GM21390 (cell line): ENCODE measurements around the gene IL17RE.
"Not testable (repeated sequence)": the region's sequence is repeated elsewhere in the genome, so short reads cannot be mapped to it uniquely, and the experiment has no call there.

Source experiments
- ATAC-seq: cut with Tn5 transposase; IDR thresholded peaks from one replicate; pipeline ENCODE4 v1.9.1; 2021; ENCODE audit not compliant: unreplicated experiment

IL17RE gene, protein sequence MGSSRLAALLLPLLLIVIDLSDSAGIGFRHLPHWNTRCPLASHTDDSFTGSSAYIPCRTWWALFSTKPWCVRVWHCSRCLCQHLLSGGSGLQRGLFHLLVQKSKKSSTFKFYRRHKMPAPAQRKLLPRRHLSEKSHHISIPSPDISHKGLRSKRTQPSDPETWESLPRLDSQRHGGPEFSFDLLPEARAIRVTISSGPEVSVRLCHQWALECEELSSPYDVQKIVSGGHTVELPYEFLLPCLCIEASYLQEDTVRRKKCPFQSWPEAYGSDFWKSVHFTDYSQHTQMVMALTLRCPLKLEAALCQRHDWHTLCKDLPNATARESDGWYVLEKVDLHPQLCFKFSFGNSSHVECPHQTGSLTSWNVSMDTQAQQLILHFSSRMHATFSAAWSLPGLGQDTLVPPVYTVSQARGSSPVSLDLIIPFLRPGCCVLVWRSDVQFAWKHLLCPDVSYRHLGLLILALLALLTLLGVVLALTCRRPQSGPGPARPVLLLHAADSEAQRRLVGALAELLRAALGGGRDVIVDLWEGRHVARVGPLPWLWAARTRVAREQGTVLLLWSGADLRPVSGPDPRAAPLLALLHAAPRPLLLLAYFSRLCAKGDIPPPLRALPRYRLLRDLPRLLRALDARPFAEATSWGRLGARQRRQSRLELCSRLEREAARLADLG

DNA sequence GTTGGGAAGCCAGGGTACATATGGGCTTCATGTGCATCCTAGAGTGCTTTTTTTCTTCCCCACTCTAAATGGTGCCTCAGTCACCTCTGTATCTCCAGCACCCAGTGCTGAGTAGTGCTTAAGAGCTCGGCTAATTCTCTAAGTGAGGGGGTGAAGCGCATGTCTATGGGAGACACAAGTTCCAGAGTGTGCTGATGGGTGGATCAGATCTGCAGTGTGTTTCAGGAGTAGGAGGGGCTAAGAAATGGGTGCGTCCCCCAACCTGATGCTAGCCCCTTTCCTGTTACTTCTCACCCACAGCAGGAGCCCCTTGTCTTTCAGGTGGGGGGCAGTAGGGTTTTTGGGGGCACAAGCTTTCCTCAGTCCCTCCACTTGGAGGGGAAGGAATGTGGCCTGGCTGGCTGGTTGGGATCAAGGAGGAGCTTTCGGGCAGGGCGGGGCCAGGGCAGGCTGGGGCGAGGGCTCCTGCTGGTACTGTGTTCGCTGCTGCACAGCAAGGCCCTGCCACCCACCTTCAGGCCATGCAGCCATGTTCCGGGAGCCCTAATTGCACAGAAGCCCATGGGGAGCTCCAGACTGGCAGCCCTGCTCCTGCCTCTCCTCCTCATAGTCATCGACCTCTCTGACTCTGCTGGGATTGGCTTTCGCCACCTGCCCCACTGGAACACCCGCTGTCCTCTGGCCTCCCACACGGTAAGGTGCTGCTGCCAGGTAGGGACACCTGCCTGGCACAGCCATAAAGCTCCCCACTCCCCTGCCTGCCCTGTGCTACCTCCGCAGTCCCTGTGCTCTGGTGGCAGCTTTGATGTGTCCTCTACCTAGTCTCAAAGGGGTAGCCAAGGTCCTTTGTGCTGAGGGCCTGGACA lies at the start of gene IL17RE:
Gene IL17RE (plus strand): TSS at position 477 of the 866 bp plus-strand sequence. CDS start 85 bp downstream, at position 562.
- ATAC-seq: no peak

DNA sequence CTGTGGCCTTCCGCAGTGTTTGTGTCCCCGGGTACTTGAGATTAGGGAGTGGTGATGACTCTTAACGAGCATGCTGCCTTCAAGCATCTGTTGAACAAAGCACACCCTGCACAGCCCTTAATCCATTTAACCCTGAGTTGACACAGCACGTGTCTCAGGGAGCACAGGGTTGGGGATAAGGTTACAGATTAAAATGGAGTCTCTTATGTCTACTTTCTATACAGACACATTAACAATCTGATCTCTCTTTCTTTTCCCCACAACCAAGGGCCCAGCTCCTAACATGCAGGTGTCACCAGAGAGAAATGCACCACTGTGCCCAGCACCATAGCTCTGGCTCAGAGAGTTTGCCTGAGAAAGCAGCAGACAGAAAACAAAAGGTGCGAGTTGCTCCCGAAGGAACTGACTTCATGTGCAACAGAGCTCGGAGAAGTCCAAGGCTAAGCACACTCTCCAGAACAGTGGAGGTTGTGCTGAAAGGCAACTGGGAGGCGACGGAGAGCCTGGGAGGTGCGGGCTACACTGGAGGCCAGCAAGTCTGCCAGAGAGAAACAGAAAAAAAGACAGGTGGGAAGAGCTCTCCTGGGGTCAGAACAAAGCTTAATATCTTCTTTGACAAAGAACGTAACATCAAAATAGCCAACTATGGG lies 48.2 kb upstream of the IL17RE start:
- ATAC-seq: not testable (repeated sequence)

DNA sequence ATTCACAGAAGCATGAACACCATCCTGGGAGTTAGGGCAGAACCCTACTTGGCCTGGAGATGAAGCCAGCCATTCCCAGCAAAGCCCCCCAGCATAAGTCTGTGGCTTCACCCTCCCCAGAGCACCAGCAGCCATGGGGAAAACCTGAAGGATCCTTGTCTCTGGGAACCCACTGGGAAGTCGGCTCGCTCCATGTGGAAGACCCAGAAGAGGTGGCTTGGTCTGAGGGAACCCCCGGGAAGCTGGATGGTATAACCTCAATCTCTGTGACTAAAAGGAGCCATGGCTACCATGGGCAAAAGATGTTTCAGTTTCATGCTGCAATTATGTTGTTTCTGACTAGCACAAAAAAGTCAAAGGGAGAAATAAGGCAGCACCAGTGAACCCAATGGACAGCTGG lies 47.1 kb upstream of the IL17RE start:
- no peak for ATAC-seq

DNA sequence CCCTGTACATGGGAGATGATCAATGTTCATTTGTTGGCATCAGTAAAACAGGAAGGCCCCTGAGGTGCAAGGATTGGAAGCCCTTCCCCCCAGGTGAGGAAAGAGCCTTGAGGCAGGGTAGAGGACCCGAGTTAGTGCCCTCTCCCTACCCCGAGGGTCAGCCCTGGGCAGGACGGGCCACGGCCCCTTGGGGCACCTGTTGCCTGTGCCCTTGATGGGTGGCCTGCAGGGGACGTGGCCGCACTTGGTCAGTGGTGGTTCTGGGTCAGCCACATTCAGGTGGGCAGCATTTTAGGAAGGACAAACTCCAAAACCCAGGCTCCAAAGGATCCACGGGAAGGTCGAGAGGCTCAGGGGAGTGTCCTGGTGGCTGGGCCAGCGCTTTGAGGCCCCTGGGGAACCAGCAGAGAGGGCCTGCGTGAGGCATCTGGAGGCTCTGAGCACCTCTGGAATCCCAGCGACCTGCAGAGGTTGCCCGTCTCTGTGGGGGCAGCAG lies 43.1 kb upstream of the IL17RE start:
- ATAC-seq: no peak

DNA sequence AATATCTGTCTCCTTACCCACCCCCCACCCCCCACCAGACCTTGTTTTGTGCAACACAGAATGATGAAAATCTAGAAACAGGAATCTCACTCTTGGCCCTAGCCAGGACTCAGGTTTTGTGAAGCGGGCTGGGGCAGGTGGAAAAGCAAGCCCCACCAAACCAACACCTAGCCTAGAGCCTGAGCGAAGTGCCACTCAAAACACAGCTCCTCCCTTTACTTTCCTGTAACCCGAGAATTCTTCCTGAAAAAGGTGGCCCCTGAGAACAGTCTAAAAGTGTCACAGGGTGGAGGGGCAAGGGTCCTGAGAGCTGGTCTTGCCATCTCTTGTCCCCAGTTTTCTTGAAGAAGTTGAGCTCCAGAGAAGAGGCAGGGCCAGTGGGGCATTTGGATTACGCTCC lies 41.4 kb upstream of the IL17RE start:
- ATAC-seq: no peak

DNA sequence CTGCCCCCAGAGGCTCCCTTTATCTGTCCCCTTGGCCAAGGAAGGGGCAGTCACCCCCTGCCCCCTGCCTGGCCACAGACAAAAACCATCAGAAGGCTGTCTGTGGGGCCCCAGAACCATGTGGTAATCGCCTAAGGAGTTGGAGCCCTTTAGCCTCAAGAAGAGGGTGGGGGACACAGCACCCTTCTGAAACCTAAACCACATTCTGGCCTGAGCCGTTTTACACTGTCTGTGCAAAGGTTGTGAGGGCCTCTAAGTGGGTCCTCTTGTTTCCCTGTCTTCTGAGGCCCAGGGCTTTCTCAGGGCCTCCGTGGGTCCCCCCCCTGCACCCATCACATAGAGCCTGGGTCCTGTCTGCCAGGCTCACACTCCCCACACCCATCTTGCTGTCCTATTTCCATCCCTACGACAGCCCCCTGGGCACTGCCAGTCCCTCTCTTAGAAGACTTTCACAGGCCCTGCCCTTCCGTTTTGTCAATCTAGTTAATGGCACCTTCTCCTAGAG lies 41.0 kb upstream of the IL17RE start:
- no peak for ATAC-seq

DNA sequence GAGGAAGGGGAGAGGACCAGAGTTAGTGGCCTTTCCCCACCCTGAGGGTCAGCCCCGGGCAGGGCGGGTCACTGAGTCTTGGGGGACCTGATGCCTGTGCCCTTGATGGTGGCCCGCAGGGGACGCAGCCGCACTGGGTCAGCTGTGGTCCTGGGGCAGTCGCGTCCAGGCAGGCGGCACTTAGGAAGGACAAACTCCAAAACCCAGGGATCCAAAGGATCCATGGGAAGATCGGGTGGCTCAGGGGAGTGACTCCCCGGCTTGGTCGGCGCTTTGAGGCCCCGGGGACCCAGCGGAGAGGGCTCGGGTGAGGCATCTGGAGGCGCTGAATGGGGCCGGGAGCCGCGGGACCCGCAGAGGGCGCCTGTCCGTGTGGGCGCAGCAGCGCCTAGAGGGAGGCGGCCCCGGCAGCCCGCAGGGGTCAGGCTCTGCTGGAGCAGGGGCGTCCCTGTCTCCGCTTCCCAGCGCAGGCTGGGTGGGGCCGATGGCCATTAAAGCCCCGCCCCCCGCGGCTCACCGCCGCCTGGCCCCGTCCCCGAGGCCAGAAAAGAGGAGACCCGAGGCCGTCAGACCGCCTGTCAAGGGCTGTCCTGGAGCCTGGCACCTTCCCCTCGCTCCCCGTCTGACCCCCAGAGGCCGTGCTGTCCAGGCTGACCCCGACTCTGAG lies 40.1 kb upstream of the IL17RE start:
- no peak for ATAC-seq

DNA sequence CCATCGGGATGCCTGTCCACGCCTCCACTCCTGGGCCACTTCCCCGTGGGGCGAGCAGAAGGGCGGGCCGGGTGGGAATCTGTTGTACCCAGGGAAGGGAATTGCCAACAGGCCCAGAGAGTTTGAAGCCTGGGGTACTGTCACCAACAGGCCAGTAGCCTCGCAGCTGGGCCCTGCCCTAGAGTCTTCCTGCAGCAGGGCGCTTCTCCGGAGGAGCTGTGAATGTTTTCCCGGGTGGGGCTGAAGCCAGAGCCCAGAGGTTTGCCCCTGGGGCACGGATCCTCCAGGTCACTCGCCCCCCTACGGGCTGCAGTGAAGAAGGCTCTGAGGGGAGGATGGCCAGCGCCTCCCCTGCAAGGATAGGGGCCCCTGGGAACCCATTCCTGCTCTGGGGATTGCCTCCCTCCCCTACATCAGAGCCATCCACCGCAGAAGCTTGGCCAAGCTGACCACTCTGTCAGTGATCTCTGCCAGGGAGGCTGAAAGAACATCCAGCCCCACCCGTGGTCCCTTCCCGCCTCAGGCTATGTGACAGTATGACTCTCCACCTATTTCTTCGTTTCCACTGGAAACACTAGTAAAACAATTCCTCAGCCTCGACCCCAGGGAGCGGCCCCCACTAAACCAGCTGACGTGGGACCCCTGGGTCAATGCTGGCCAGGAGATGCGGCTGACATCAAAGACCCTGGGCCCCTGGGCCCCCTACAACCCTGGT lies 39.4 kb upstream of the IL17RE start:
- no peak for ATAC-seq

DNA sequence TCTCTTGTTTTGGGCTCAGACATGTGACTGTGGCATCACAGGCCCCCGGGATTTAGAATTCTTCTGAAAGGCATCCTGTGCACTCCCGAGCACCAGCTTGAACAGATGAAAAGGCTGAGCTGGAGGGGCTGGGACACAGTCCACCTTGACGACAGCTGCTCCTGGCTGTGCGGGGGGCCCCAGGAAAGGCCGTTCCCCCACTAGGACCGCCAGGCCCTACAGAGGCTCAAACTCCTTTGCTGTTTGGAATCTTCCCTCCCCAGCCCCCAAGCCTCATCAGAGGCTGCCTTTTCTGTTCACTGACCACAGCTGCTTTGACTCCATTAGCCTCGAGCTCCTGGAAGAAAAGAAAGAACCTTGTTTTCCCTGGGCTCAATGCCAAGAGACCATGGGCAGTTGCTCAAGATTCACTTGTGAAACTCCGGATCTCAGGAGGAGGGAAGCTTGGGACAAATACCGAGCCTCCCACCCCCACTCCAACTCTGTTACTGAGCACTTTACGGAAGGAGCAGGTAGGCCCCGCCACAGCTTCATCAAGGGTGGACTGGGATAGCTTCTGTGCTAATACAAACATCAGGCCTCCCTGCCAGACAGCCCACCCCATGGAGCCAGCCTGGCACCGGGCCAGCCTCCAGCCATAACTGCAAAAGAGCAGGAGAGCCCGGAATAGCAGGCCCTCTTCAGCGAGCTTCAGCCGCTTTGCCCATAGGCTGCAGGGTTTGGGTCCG lies 38.3 kb upstream of the IL17RE start:
- ATAC-seq: no peak

DNA sequence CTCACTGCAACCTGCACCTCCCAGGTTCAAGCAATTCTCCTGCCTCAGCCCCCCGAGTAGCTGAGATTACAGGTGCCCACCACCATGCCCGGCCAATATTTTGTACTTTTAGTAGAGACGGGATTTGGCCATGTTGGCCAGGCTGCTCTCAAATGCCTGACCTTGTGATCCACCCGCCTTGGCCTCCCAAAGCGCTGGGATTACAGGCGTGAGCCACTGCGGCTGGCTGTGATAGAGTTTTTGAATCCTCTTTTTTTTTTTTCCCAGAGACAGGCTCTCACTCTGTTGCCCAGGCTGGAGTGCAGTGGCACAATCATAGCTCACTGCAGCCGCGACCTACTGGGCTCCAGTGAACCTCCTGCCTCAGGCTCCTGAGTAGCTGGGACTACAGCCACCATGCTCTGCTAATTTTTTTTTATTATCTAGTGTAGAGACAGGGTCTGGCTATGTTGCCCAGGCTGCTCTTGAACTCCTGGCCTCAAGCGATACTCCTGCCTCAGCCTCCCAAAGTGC lies 37.5 kb upstream of the IL17RE start:
- not testable (repeated sequence) for ATAC-seq

DNA sequence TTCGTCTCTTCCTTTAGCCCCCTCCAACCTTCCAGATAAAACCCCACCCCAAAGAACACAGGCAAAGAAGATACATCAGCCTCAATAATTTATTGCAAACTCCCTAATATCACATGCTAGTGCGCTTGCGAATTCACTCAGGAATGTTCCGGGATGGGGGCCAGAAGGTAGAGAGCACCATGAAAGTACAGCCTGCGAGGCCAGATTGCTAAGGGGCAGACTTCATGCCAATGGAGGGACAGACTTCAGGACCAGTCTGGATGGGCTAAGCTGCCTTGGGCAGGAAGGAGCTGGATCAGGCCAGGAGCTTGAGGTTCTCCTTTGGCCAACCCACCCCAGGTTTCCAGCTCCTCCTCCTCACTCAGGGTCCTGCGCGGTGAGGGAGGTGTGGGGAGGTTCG lies 36.0 kb upstream of the IL17RE start:
- ATAC-seq: no peak

DNA sequence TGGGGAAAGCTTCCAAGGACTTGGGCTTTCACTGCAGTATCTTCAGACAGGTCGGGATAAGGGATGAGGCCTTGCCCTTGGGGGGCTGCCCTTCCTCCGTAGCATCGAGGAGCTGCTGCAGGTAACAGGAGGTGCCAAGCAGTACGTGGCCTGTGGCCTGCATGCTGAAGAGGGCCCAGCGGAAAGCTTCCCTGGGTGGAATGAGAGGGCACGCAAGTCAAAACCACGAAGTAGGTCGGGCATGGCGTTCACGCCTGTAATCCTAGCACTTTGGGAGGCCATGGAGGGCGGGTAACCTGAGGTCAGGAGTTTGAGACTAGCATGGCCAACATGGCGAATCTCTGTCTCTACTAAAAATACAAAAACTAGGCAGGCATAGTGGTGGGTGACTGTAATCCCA lies 35.5 kb upstream of the IL17RE start:
- ATAC-seq: no peak

DNA sequence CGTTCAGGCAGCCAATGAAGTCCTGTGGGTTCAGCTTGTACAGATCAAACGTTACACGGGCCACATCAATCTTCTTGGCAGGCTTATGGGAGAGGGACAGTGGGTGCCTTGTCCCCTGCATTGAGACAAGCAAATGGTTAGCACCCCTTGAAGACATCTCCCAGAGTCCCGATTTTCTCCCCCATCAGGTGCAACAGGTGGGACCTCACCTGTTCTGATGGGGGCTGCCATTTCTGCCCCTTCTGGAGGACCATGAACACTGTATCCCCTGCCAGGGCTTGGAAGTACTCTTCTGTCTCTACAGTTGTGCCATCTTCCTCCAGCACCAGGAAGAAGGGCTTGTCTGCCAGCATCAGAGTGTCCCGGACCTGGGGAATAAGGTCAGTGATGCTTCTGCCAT lies 32.7 kb upstream of the IL17RE start:
- no peak for ATAC-seq

DNA sequence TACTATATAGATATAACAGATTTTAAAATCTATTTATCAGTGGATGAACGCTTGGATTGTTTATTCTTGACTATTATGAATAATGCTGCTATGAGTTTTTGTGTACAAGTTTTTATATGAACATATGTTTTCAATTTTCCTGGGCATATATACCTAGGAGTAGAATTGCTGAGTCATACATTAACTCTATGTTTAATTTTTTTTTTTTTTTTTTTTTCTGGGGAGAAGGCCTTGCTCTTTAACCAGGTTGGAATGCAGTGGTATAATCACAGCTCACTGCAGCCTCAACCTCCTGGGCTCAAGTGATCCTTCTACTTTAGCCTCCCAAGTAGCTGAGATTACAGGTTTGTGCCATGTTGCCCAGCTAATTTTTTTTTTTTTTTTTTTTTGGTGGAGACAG lies 31.7 kb upstream of the IL17RE start:
- no peak for ATAC-seq

DNA sequence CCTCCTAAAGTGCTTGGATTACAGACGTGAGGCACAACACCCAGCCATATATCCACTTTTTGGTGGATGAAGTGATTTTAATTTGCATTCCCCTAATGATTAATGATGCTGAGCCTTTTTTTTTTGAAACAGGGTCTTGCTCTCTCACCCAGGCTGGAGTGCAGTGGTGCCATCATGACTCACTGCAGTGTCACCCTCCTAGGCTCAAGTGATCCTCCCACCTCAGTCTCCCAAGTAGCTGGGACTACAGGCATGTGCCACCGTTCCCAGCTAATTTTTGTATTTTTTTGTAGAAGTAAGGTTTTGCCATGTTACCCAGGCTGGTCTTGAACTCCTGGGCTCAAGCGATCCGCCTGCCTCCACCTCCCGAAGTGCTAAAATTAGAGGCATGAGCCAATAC lies 30.6 kb upstream of the IL17RE start:
- ATAC-seq: not testable (repeated sequence)

DNA sequence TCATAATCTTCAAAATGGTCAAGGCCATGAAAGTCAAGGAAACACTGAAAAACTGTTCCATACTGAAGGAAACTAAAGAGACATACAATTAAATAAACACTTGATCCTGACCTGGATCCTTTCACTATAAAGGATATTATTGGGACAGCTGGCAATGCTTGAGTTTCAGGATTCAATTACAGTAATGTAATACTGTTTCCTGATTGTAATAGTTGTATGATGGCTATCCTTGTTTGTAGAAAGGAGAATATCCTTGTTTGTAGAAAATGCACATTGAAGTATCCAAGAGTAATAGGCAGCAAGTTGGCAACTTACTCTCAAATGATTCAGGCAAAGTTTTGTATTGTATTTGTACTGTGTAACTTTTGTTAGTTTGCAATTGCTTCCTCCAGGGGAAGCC lies 27.2 kb upstream of the IL17RE start:
- no peak for ATAC-seq

DNA sequence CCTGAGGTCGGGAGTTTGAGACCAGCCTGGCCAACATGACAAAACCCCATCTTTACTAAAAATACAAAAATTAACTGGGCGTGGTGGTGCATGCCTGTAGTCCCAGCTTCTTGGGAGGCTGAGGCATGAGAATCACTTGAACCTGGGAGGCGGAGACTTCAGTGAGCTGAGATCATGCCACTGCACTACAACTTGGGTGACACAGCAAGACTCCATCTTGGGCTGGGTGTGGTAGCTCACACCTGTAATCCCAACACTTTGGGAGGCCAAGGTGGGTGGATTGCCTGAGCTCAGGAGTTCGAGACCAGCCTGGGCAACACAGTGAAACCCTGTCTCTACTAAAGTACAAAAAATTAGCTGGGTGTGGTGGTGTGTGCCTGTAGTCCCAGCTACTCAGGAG lies 26.4 kb upstream of the IL17RE start:
- ATAC-seq: not testable (repeated sequence)

DNA sequence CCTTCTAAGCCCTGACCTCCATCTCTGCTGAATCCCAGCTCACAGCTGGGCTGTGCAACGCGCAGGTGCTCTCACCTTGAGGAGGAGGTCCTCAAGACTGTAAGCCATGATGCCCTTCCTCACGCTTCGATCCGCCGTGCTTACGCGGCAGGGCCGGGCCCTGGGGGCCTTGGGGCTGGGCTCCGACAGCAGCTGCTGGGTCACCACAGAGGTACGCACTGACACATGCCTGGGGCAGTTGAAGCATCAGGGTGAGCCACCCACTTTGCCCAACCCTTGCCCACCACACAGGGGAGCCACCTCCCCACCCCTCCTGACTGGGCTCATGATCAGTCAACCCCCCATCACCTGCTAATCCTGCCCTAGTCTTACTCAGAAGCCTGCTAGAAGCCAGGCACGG lies 25.7 kb upstream of the IL17RE start:
- ATAC-seq: no peak

DNA sequence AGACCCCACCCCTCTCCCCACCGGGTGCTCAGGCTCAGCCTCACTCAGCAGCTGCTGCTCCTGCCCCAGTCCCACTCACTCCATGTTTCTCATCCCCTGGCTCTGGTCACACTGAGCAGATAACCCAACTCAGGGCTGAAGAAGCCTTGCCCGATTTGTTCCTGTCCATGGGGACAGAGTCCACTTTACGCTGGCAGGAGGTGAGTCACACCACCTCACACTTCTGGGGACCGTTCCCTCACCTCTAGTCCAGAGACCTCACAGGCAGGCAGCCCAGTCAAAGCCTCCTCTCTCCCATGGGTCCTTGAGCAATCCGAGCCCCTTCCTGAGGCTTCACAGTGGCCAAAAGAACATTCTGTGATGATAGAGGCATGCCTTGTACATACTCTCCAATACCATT lies 23.9 kb upstream of the IL17RE start:
- no peak for ATAC-seq
